Ishikawa (cell line): ENCODE measurements around the gene NR6A1.

Source experiments
- CEBPB ChIP-seq: IDR thresholded peaks from 2 replicates; pipeline ENCODE4 v1.6.1; 2012
- CREB1 ChIP-seq: IDR thresholded peaks from 2 replicates; pipeline ENCODE4 v1.6.1; 2012; ENCODE audit warnings: low read depth
- EGR1 ChIP-seq: IDR thresholded peaks from 2 replicates; pipeline ENCODE4 v1.6.1; 2012
- EP300 ChIP-seq: IDR thresholded peaks from 2 replicates; pipeline ENCODE4 v1.6.1; 2012; ENCODE audit warnings: borderline replicate concordance
- FOXM1 ChIP-seq: IDR thresholded peaks from 2 replicates; pipeline ENCODE4 v1.6.1; 2012; ENCODE audit warnings: low read depth, borderline replicate concordance
- MAX ChIP-seq: IDR thresholded peaks from 2 replicates; pipeline ENCODE4 v1.6.1; 2012
- NFIC ChIP-seq: IDR thresholded peaks from 2 replicates; pipeline ENCODE4 v1.6.1; 2012
- RAD21 ChIP-seq: IDR thresholded peaks from 2 replicates; pipeline ENCODE4 v1.6.1; 2012; ENCODE audit warnings: low read depth
- REST ChIP-seq: IDR thresholded peaks from 2 replicates; pipeline ENCODE4 v1.6.1; 2012; ENCODE audit warnings: low read depth, mild to moderate bottlenecking
- TAF1 ChIP-seq: IDR thresholded peaks from 2 replicates; pipeline ENCODE4 v1.6.1; 2012; ENCODE audit warnings: low read depth, mild to moderate bottlenecking
- TCF12 ChIP-seq: IDR thresholded peaks from 2 replicates; pipeline ENCODE4 v1.6.1; 2012; ENCODE audit warnings: low read depth
- TEAD4 ChIP-seq: IDR thresholded peaks from 2 replicates; pipeline ENCODE4 v1.6.1; 2012
- USF1 ChIP-seq: IDR thresholded peaks from 2 replicates; pipeline ENCODE4 v1.6.1; 2012
- YY1 ChIP-seq: IDR thresholded peaks from 2 replicates; pipeline ENCODE4 v1.6.1; 2012; ENCODE audit warnings: low read depth
- ZBTB7A ChIP-seq: IDR thresholded peaks from 2 replicates; pipeline ENCODE4 v1.6.1; 2012; ENCODE audit warnings: low read depth

NR6A1 gene

DNA sequence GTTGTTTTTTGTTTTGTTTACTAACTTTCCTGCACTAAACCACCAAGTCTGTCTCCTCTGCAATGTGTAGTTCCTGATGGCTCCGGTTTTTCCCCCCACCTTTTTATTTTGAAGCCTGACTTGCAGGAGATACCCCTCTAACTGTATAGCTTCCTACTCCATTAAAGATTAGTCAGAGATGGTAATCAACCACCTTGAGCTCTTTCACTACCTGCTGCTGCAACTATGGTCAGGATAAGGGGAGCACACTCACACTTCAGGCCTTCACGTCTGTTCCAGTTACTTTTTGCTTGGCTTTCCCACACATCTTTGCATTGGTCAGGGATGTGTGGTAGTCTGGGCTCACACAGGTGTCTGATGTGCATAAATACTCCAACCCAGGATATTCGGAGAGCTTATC, 63.4 kb downstream of the NR6A1 start:
- no peak for TF ChIP-seq YY1
- no peak for TF ChIP-seq CEBPB
- TF ChIP-seq USF1 = no peak
- TF ChIP-seq EP300 = no peak
- TF ChIP-seq ZBTB7A = no peak
- TF ChIP-seq MAX = no peak
- TF ChIP-seq TEAD4 = no peak
- no peak for TF ChIP-seq FOXM1
- no peak for TF ChIP-seq REST
- no peak for TF ChIP-seq RAD21

DNA sequence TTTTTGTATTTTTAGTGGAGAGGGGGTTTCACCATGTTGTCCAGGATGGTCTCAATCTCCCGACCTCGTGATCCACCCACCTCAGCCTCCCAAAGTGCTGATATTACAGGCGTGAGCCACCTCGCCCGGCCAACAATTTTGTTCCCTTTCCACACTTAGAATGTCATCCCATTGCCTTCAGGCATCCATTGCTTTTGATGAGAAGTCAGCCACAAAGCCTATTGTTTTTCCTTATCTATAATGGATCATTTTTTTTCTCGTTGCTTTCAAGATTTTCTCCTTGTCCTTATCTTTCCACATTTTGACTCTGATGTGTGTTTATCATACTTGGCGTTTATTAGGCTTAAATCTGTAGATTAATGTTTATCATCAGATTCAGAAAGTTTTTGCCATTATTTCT, 64.4 kb downstream of the NR6A1 start:
- TF ChIP-seq REST (no peak), TEAD4 (no peak), NFIC (no peak), RAD21 (no peak), ZBTB7A (no peak)

GRCh38 chr9:124699575-124699974, 71.5 kb downstream of the NR6A1 start:
- no peak for TF ChIP-seq TEAD4
- TF ChIP-seq FOXM1 = no peak
- TF ChIP-seq MAX = no peak
- TF ChIP-seq CREB1 = no peak
- no peak for TF ChIP-seq YY1
- no peak for TF ChIP-seq EGR1
- TF ChIP-seq ZBTB7A = no peak
- TF ChIP-seq TAF1 = no peak
- TF ChIP-seq RAD21 = no peak
- no peak for TF ChIP-seq NFIC

GRCh38 chr9:124698265-124698664, 72.8 kb downstream of the NR6A1 start:
- TF ChIP-seq RAD21 = no peak
- no peak for TF ChIP-seq TCF12
- TF ChIP-seq REST = no peak
- no peak for TF ChIP-seq EGR1
- TF ChIP-seq MAX = no peak
- TF ChIP-seq ZBTB7A = no peak
- TF ChIP-seq EP300 = no peak
- TF ChIP-seq FOXM1 = no peak
- TF ChIP-seq TAF1 = no peak
- TF ChIP-seq CEBPB = no peak
- TF ChIP-seq USF1 = no peak
- no peak for TF ChIP-seq CREB1
